Keratinocyte (primary cell): Measurements from ENCODE around the gene GCH1. TPM values are rescaled to one million over a fixed set of nuclear protein-coding genes. Genes with fewer than 3 reads are reported as not detected.
A peak's percentile ranks its signal among the peaks of the same experiment; 100 is the strongest.

Source experiments
- DNase-seq: peaks from one replicate; pipeline ENCODE4 v3.0.0-alpha.2; 2011; ENCODE audit warnings: low read depth, missing footprints, low spot score
- FAIRE-seq: peaks from 2 replicates; lab custom pipeline; 2011; peaks lifted over from hg19 to GRCh38; lab: Jason Lieb, UNC
- H2AFZ ChIP-seq: 2 replicates; pipeline ENCODE4 v1.6.0; 2012; ENCODE audit warnings: low read length, control low read depth, inconsistent platforms; ENCODE audit not compliant: control insufficient read depth
- H3K27ac ChIP-seq: 2 replicates; pipeline ENCODE4 v1.5.1; 2011; ENCODE audit warnings: low read length; ENCODE audit not compliant: control insufficient read depth, insufficient read depth
- H3K27me3 ChIP-seq: 3 replicates; pipeline ENCODE4 v1.6.0; 2011; ENCODE audit warnings: low read length; ENCODE audit not compliant: control insufficient read depth, insufficient read depth; ENCODE audit errors: extremely low read depth
- H3K36me3 ChIP-seq, 2 experiments: 2 replicates in 1 of 2; 3 replicates in 1 of 2; pipeline ENCODE4 v1.5.1; 2011; ENCODE audit warnings: low read length in 2 of 2, mild to moderate bottlenecking in 1 of 2; ENCODE audit not compliant: control insufficient read depth in 2 of 2, insufficient read depth in 2 of 2; ENCODE audit errors: extremely low read depth in 1 of 2
- H3K4me1 ChIP-seq: 3 replicates; pipeline ENCODE4 v1.5.1; 2011; ENCODE audit warnings: low read length; ENCODE audit not compliant: control insufficient read depth, insufficient read depth; ENCODE audit errors: extremely low read depth
- H3K4me2 ChIP-seq: 3 replicates; pipeline ENCODE4 v1.6.0; 2011; ENCODE audit warnings: low read depth, low read length; ENCODE audit not compliant: control insufficient read depth, insufficient read depth; ENCODE audit errors: extremely low read depth
- H3K4me3 ChIP-seq, 3 experiments: fragments of 200-600 bp in 1 of 3; sonication (generic) in 1 of 3; 2 replicates in 2 of 3; 3 replicates in 1 of 3; pipeline ENCODE4 v1.5.1; 2011 to 2016; ENCODE audit warnings: low read length in 3 of 3, mild to moderate bottlenecking in 3 of 3, control low read depth in 2 of 3, inconsistent platforms in 1 of 3, low read depth in 1 of 3, mixed read lengths in 1 of 3, mixed run types in 1 of 3, moderate library complexity in 1 of 3; ENCODE audit not compliant: control insufficient read depth in 2 of 3, insufficient read depth in 2 of 3; ENCODE audit errors: extremely low read depth in 1 of 3
- H3K79me2 ChIP-seq: 2 replicates; pipeline ENCODE4 v1.6.0; 2012; ENCODE audit warnings: low read length; ENCODE audit not compliant: control insufficient read depth, insufficient read depth
- H3K9ac ChIP-seq: 3 replicates; pipeline ENCODE4 v1.6.0; 2011; ENCODE audit warnings: low read length; ENCODE audit not compliant: control insufficient read depth, insufficient read depth; ENCODE audit errors: extremely low read depth
- H3K9me1 ChIP-seq: 3 replicates; pipeline ENCODE4 v1.6.0; 2011; ENCODE audit warnings: low read length; ENCODE audit not compliant: control insufficient read depth, insufficient read depth; ENCODE audit errors: extremely low read depth
- H3K9me3 ChIP-seq: 2 replicates; pipeline ENCODE4 v1.5.1; 2012; ENCODE audit warnings: low read depth, low read length; ENCODE audit not compliant: control insufficient read depth
- H4K20me1 ChIP-seq: 3 replicates; pipeline ENCODE4 v1.6.0; 2011; ENCODE audit warnings: low read length; ENCODE audit not compliant: control insufficient read depth, insufficient read depth; ENCODE audit errors: extremely low read depth
- EZH2 ChIP-seq: IDR thresholded peaks from one replicate; pipeline ENCODE4 v1.6.1; 2012; ENCODE audit warnings: inconsistent platforms, mild to moderate bottlenecking, low read length, moderate library complexity
- dilution Hi-C: fragments of 300-500 bp; cut with MboI; formaldehyde crosslinking; loops from one replicate; pipeline ENCODE4 v1.7.0; 2020; ENCODE audit warnings: low sequenced_read_pairs; ENCODE audit not compliant: extremely low pct_ligation_motif_present
- polyA plus RNA-seq, 5 experiments: library from polyadenylated mRNA; depleted of rRNA in 3 of 5; stranded (reverse) in 3 of 5; stranded (forward) in 1 of 5; unstranded in 1 of 5; fragments of >200 nt; gene quantifications; 1 replicate in 1 of 5; 2 replicates in 3 of 5; 3 replicates in 1 of 5; pipeline versions ENCODE4 v1.2.1 to v1.2.3, GENCODE V29; 2011 to 2012; ENCODE audit warnings: missing spikeins in 2 of 5, low read depth in 1 of 5, low replicate concordance in 1 of 5
- TF ChIP-seq, protein P1 (sequence below), 3 experiments: IDR thresholded peaks in 1 of 3; conservative IDR thresholded peaks in 1 of 3; optimal IDR thresholded peaks in 1 of 3; 2 replicates in 2 of 3; 3 replicates in 1 of 3; pipeline versions ENCODE3 to v1.5.1; 2011; ENCODE audit warnings: low read length in 3 of 3, mild to moderate bottlenecking in 3 of 3, moderate library complexity in 2 of 3, control low read depth in 1 of 3, inconsistent platforms in 1 of 3; ENCODE audit not compliant: insufficient read depth in 2 of 3; ENCODE audit errors: extremely low read depth in 1 of 3

Gene GCH1
- polyA plus RNA-seq, 1 donor (not counting 4 experiments of a cell fraction or from before 2014, with no cell fraction given), result 3.4 TPM

DNA sequence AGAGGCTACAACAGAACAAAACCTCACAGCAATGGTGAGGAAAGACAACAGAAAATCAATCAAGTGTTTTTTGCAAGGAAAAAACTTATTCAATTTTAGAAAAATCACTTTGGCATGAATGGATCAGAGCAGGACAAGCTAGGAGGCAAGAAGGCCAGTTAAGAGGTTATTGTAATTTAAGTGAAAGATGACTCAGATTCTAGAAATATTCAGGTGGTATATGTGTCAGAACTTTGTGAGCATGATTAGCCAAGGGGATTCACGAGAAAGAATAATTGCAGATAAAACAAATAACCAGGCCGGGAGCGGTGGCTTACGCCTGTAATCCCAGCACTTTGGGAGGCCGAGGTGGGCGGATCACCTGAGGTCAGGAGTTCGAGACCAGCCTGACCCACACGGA is 12.7 kb downstream of the GCH1 start:
- H3K9me3 ChIP-seq, result no peaks in the 10 kb centered on the region
- H3K9me1 ChIP-seq, result no peaks in the 10 kb centered on the region
- H3K27me3 ChIP-seq, result no peaks in the 10 kb centered on the region
- no peak overlapping the region for H3K9ac ChIP-seq
- DNase-seq, result no peak
- no peaks in the 10 kb centered on the region for H3K79me2 ChIP-seq
- no peak for TF ChIP-seq EZH2
- TF ChIP-seq, protein P1, sequence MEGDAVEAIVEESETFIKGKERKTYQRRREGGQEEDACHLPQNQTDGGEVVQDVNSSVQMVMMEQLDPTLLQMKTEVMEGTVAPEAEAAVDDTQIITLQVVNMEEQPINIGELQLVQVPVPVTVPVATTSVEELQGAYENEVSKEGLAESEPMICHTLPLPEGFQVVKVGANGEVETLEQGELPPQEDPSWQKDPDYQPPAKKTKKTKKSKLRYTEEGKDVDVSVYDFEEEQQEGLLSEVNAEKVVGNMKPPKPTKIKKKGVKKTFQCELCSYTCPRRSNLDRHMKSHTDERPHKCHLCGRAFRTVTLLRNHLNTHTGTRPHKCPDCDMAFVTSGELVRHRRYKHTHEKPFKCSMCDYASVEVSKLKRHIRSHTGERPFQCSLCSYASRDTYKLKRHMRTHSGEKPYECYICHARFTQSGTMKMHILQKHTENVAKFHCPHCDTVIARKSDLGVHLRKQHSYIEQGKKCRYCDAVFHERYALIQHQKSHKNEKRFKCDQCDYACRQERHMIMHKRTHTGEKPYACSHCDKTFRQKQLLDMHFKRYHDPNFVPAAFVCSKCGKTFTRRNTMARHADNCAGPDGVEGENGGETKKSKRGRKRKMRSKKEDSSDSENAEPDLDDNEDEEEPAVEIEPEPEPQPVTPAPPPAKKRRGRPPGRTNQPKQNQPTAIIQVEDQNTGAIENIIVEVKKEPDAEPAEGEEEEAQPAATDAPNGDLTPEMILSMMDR (optimal IDR thresholded peaks at IDR 0.05 in 1 of 3, IDR thresholded peaks at IDR 0.05 in 1 of 3, conservative IDR thresholded peaks at IDR 0.05 in 1 of 3; ENCODE audit: extremely low read depth in 1 of 3, insufficient read depth in 2 of 3, low read length in 3 of 3), result no peak
- dilution Hi-C loops, result no loop called here
- H2AFZ ChIP-seq, result no peak overlapping the region
- H3K36me3 ChIP-seq, result no peaks in the 10 kb centered on the region
- no peaks in the 10 kb centered on the region for H4K20me1 ChIP-seq
- H3K4me1 ChIP-seq, result peaks cover 20% of the 10 kb centered on the region
- peak overlapping the region; percentile 2 for H3K27ac ChIP-seq
- no peak overlapping the region for H3K4me2 ChIP-seq
- FAIRE-seq, result no peak
- no peak overlapping the region for H3K4me3 ChIP-seq

DNA sequence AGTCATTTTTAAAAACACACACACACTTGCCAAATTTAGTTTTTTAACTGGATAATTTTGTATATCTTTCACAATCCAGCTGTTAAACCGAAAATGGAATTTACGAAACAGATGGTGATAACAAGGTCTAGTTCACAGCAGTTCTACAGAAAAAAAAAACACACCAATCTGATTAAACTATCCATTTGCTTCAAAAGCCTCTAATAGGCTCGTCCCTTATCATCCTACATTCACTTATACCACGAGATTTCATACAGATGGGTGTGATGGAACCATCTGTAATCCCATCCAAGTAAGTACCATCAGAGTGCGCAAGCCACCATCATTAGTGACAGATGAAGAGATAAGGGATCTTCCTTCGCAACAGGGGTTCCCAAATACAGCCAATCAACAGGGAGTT is 20.1 kb downstream of the GCH1 start:
- Histone ChIP-seq H3K27me3 (no peaks in the 10 kb centered on the region), H3K4me1 (peaks cover 21% of the 10 kb centered on the region), H3K9ac (no peak overlapping the region), H3K9me3 (no peaks in the 10 kb centered on the region), H3K27ac (no peak overlapping the region), H4K20me1 (no peaks in the 10 kb centered on the region), H2AFZ (no peak overlapping the region), H3K4me2 (peak overlapping the region; percentile 95), H3K79me2 (no peaks in the 10 kb centered on the region), H3K9me1 (no peaks in the 10 kb centered on the region), H3K36me3 (no peaks in the 10 kb centered on the region), H3K4me3 (no peak overlapping the region)
- DNase-seq (no peak), FAIRE-seq (no peak)
- dilution Hi-C loops, result no loop called here
- TF ChIP-seq EZH2, result no peak
- TF ChIP-seq, protein P1 (optimal IDR thresholded peaks at IDR 0.05 in 1 of 3, IDR thresholded peaks at IDR 0.05 in 1 of 3, conservative IDR thresholded peaks at IDR 0.05 in 1 of 3; ENCODE audit: extremely low read depth in 1 of 3, insufficient read depth in 2 of 3, low read length in 3 of 3), result no peak
